Common myeloid progenitor, CD34-positive (primary cell): ENCODE data around the gene CEP290.
"Not testable (repeated sequence)": the region's sequence is repeated elsewhere in the genome, so short reads cannot be mapped to it uniquely, and the experiment has no call there.

Source experiments
- CTCF ChIA-PET: fragments of 350-600 bp; sonication (Branson Sonifier 250); formaldehyde crosslinking; loops from one replicate; lab custom pipeline; 2021; ENCODE audit warnings: antibody characterized with exemption; lab: Charles Lee
- POLR2A ChIA-PET: fragments of 350-600 bp; sonication (Branson Sonifier 250); formaldehyde crosslinking; loops from one replicate; lab custom pipeline; 2021; ENCODE audit warnings: antibody characterized with exemption; lab: Charles Lee
- DNase-seq, 3 donors: peaks; one replicate each; pipeline versions ENCODE4 v3.0.0 to v3.0.0-alpha.2; 2013
- H3K27ac ChIP-seq, 2 experiments: 1 replicate in 1 of 2; 2 replicates in 1 of 2; pipeline ENCODE4 v1.7.0; 2013; ENCODE audit warnings: inconsistent platforms in 2 of 2, low read length in 2 of 2, mild to moderate bottlenecking in 2 of 2, low read depth in 1 of 2, moderate library complexity in 1 of 2; ENCODE audit not compliant: severe bottlenecking in 2 of 2, insufficient read depth in 1 of 2, poor library complexity in 1 of 2
- H3K27me3 ChIP-seq, 5 experiments: replicated peaks in 2 of 5; 1 replicate in 3 of 5; 2 replicates in 2 of 5; pipeline versions ENCODE4 v1.6.1 to v1.7.0; 2013; ENCODE audit warnings: low read length in 4 of 5, mild to moderate bottlenecking in 2 of 5, moderate library complexity in 2 of 5, inconsistent platforms in 1 of 5; ENCODE audit not compliant: insufficient read depth in 5 of 5, control insufficient read depth in 4 of 5
- H3K36me3 ChIP-seq, 4 experiments: 1 replicate in 2 of 4; 2 replicates in 2 of 4; pipeline versions ENCODE4 v1.6.1 to v1.7.0; 2013; ENCODE audit warnings: low read length in 3 of 4, control low read depth in 1 of 4, mild to moderate bottlenecking in 1 of 4; ENCODE audit not compliant: control insufficient read depth in 4 of 4, insufficient read depth in 4 of 4
- H3K4me1 ChIP-seq, 4 experiments: 1 replicate in 3 of 4; 2 replicates in 1 of 4; pipeline versions ENCODE4 v1.6.1 to v1.7.1; 2013; ENCODE audit warnings: low read length in 3 of 4, mild to moderate bottlenecking in 3 of 4, control low read depth in 1 of 4, inconsistent platforms in 1 of 4, moderate library complexity in 1 of 4; ENCODE audit not compliant: control insufficient read depth in 4 of 4, insufficient read depth in 4 of 4; ENCODE audit errors: control extremely low read depth in 1 of 4
- H3K4me3 ChIP-seq, 7 experiments: 1 replicate in 4 of 7; 2 replicates in 3 of 7; pipeline versions ENCODE4 v1.5.1 to v1.7.0; 2013; ENCODE audit warnings: mild to moderate bottlenecking in 7 of 7, low read length in 6 of 7, moderate library complexity in 6 of 7, inconsistent platforms in 2 of 7, low read depth in 2 of 7, control low read depth in 1 of 7; ENCODE audit not compliant: insufficient read depth in 4 of 7, control insufficient read depth in 1 of 7; ENCODE audit errors: extremely low read depth in 1 of 7
- H3K9me3 ChIP-seq, 5 experiments: 1 replicate in 4 of 5; 2 replicates in 1 of 5; pipeline versions ENCODE4 v1.6.1 to v1.7.1; 2013; ENCODE audit warnings: low read length in 4 of 5, mild to moderate bottlenecking in 2 of 5, inconsistent platforms in 1 of 5, low read depth in 1 of 5, moderate library complexity in 1 of 5; ENCODE audit not compliant: control insufficient read depth in 4 of 5, insufficient read depth in 2 of 5; ENCODE audit errors: control extremely low read depth in 1 of 5
- WGBS: methylation state at CpG from one replicate; pipeline ENCODE4 v1.1.5; 2013; ENCODE audit not compliant: insufficient coverage; 5-methylcytosine and 5-hydroxymethylcytosine counted together

The CEP290 gene

GRCh38 chr12:88031161-88031560 lies 110.7 kb downstream of the CEP290 start:
- H3K4me1 ChIP-seq, H3K27ac ChIP-seq, POLR2A ChIA-PET, H3K36me3 ChIP-seq, H3K27me3 ChIP-seq, CTCF ChIA-PET, H3K4me3 ChIP-seq, DNase-seq, H3K9me3 ChIP-seq: not testable (repeated sequence)
- 96% methylated on average over 3 of the region's 3 CpGs for WGBS

GRCh38 chr12:88029093-88029665 lies 112.7 kb downstream of the CEP290 start, which contains the start of gene C12orf50:
C12orf50 (minus strand) TSS chr12:88029401; CDS start chr12:88026962, 2,439 bp downstream.
- Histone ChIP-seq H3K27ac (no peak within 1 kb of the TSS), H3K36me3 (no peaks in the 10 kb centered on the region), H3K9me3 (peaks cover 0 to 3% (median 0%) of the 10 kb centered on the region in 5 experiments), H3K27me3 (no peaks in the 10 kb centered on the region), H3K4me1 (no peaks in the 10 kb centered on the region), H3K4me3 (no peak within 1 kb of the TSS)
- CTCF ChIA-PET: no interaction called here
- POLR2A ChIA-PET: no interaction called here
- no peak for DNase-seq
- 100% methylated on average over 2 of the region's 3 CpGs for WGBS

- Histone ChIP-seq H3K27ac (no peak overlapping the region), H3K36me3 (no peaks in the 10 kb centered on the region), H3K9me3 (peaks cover 0 to 3% (median 0%) of the 10 kb centered on the region in 5 experiments), H3K4me3 (no peak overlapping the region), H3K4me1 (no peaks in the 10 kb centered on the region), H3K27me3 (no peaks in the 10 kb centered on the region)
- no peak for DNase-seq
- CTCF ChIA-PET: no interaction called here
- WGBS: no CpG with 5 or more reads among the region's 1 CpG
- POLR2A ChIA-PET: no interaction called here
Observed at GRCh38 chr12:88026196-88026595, 115.7 kb downstream of the CEP290 start.

- no peaks in the 10 kb centered on the region for H3K4me1 ChIP-seq
- peaks cover 0 to 3% (median 0%) of the 10 kb centered on the region in 5 experiments for H3K27me3 ChIP-seq
- no peak overlapping the region for H3K4me3 ChIP-seq
- peaks cover 0 to 13% (median 0%) of the 10 kb centered on the region in 5 experiments for H3K9me3 ChIP-seq
- ChIA-PET CTCF (no interaction called here), POLR2A (no interaction called here)
- no peak for DNase-seq
- H3K27ac ChIP-seq: no peak overlapping the region
- H3K36me3 ChIP-seq: no peaks in the 10 kb centered on the region
- 83% methylated on average over 3 of the region's 3 CpGs for WGBS
Observed at GRCh38 chr12:88017964-88018363, 123.9 kb downstream of the CEP290 start.

GRCh38 chr12:88015825-88016224 lies 126.1 kb downstream of the CEP290 start:
- no peaks in the 10 kb centered on the region for H3K4me1 ChIP-seq
- H3K36me3 ChIP-seq: no peaks in the 10 kb centered on the region
- peaks cover 0 to 13% (median 0%) of the 10 kb centered on the region in 5 experiments for H3K9me3 ChIP-seq
- ChIA-PET CTCF (no interaction called here), POLR2A (no interaction called here)
- no peak for DNase-seq
- H3K4me3 ChIP-seq: no peak overlapping the region
- WGBS: 70% methylated on average over 1 of the region's 1 CpG
- no peak overlapping the region for H3K27ac ChIP-seq
- peaks cover 0 to 3% (median 0%) of the 10 kb centered on the region in 5 experiments for H3K27me3 ChIP-seq

- ChIA-PET POLR2A (no interaction called here), CTCF (no interaction called here)
- Histone ChIP-seq H3K4me3 (no peak overlapping the region), H3K9me3 (peaks cover 0 to under 1% (median 0%) of the 10 kb centered on the region in 5 experiments), H3K27ac (no peak overlapping the region), H3K4me1 (no peaks in the 10 kb centered on the region), H3K27me3 (peaks cover 0 to 1% (median 0%) of the 10 kb centered on the region in 5 experiments), H3K36me3 (no peaks in the 10 kb centered on the region)
- 100% methylated on average over 3 of the region's 5 CpGs for WGBS
- no peak for DNase-seq
Observed at GRCh38 chr12:88011755-88012154, 130.1 kb downstream of the CEP290 start.

- POLR2A ChIA-PET: no interaction called here
- WGBS: 95% methylated on average over 4 of the region's 4 CpGs
- H3K36me3 ChIP-seq: no peaks in the 10 kb centered on the region
- no peaks in the 10 kb centered on the region for H3K4me1 ChIP-seq
- no peaks in the 10 kb centered on the region for H3K9me3 ChIP-seq
- no peak overlapping the region for H3K27ac ChIP-seq
- no peaks in the 10 kb centered on the region for H3K27me3 ChIP-seq
- CTCF ChIA-PET: no interaction called here
- no peak overlapping the region for H3K4me3 ChIP-seq
- no peak for DNase-seq
Observed at GRCh38 chr12:88006351-88006750, 135.5 kb downstream of the CEP290 start.
